Mesothelial cell of epicardium (in vitro differentiated cells): ENCODE results near the gene KCNK1. TPM values are rescaled to one million over a fixed set of nuclear protein-coding genes. Genes with fewer than 3 reads are reported as not detected.

Source experiments
- DNase-seq, 2 experiments: peaks; one replicate each; pipeline ENCODE4 v3.0.0; 2021; ENCODE audit warnings: low spot score in 2 of 2; ENCODE audit not compliant: unreplicated experiment in 2 of 2
- H3K27ac Mint-ChIP-seq: 2 replicates; pipeline ENCODE4 v1.8.0; 2021; ENCODE audit warnings: mixed read lengths
- H3K27me3 Mint-ChIP-seq: 2 replicates; pipeline ENCODE4 v1.8.0; 2021; ENCODE audit warnings: low read depth, mixed read lengths
- H3K36me3 Mint-ChIP-seq: 2 replicates; pipeline ENCODE4 v1.8.0; 2021; ENCODE audit warnings: mixed read lengths
- H3K4me1 Mint-ChIP-seq: 2 replicates; pipeline ENCODE4 v1.8.0; 2021; ENCODE audit warnings: mixed read lengths
- H3K4me3 Mint-ChIP-seq: 2 replicates; pipeline ENCODE4 v1.8.0; 2021; ENCODE audit warnings: mild to moderate bottlenecking, moderate library complexity, mixed read lengths
- H3K9me3 Mint-ChIP-seq: 2 replicates; pipeline ENCODE4 v1.8.0; 2021; ENCODE audit warnings: mixed read lengths
- CTCF ChIP-seq: fragments of 200-600 bp; sonication (generic); IDR thresholded peaks from one replicate; pipeline ENCODE4 v1.5.0; 2021; ENCODE audit warnings: antibody characterized with exemption; ENCODE audit not compliant: unreplicated experiment
- total RNA-seq: library from RNA; stranded (reverse); gene quantifications from 3 replicates; pipeline ENCODE4 v1.2.1, GENCODE V29; 2021

KCNK1 gene
- total RNA-seq, 1 donor from 2014 or later, result 14.6 TPM

DNA sequence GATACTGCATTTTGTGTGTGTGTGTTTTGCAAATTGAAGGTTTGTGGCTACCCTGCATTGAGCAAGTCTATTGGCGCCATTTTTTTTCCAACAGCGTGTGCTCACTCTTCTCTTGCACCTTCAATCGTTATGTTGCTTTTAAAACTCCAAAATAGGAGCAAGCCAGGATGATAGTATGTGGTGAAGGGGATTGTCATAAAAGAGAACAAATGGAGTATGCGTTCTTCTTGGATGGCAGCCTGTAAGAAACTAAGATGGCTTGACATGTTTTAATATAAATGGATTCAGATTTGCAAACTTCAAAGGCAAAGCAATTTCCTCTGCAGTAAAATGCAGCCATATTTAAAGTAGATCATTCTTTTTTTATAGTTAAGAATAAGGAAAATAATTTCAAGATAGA, 43.2 kb upstream of the KCNK1 start:
- H3K4me3 Mint-ChIP-seq, result no peak overlapping the region
- H3K9me3 Mint-ChIP-seq, result peaks cover 7% of the 10 kb centered on the region
- H3K4me1 Mint-ChIP-seq, result peaks cover 24% of the 10 kb centered on the region
- no peak overlapping the region for H3K27ac Mint-ChIP-seq
- H3K36me3 Mint-ChIP-seq, result no peaks in the 10 kb centered on the region
- no peak for TF ChIP-seq CTCF
- no peak for DNase-seq
- peaks cover 31% of the 10 kb centered on the region for H3K27me3 Mint-ChIP-seq

DNA sequence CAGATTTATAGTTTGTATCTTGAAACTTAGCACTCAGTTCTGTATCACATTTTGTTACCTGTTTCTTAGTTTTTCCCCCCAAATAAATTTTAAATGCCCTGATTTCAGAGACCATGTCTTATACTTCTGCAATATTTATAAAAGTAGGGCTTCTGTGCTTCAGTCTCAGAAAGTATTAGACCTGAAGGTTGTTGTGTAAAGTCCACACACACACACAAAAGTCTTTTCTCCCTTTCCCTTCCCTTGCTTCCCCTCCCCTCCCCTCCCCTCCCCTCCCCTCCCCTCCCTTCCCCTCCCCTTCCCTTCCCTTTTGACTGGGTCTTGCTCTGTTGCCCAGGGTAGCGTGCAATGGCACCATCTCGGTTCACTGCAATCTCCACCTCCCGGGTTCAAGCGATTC, 41.0 kb upstream of the KCNK1 start:
- no peak for DNase-seq
- TF ChIP-seq CTCF, result no peak
- no peaks in the 10 kb centered on the region for H3K9me3 Mint-ChIP-seq
- no peak overlapping the region for H3K4me3 Mint-ChIP-seq
- peaks cover 24% of the 10 kb centered on the region for H3K4me1 Mint-ChIP-seq
- no peaks in the 10 kb centered on the region for H3K36me3 Mint-ChIP-seq
- no peak overlapping the region for H3K27ac Mint-ChIP-seq
- peaks cover 34% of the 10 kb centered on the region for H3K27me3 Mint-ChIP-seq

GRCh38 chr1:233575450-233575849, 38.5 kb upstream of the KCNK1 start:
- H3K4me1 Mint-ChIP-seq, result peaks cover 13% of the 10 kb centered on the region
- peaks cover 8% of the 10 kb centered on the region for H3K9me3 Mint-ChIP-seq
- H3K27ac Mint-ChIP-seq, result no peak overlapping the region
- DNase-seq, result no peak
- H3K27me3 Mint-ChIP-seq, result peaks cover 32% of the 10 kb centered on the region
- H3K4me3 Mint-ChIP-seq, result no peak overlapping the region
- no peaks in the 10 kb centered on the region for H3K36me3 Mint-ChIP-seq
- TF ChIP-seq CTCF, result no peak

DNA sequence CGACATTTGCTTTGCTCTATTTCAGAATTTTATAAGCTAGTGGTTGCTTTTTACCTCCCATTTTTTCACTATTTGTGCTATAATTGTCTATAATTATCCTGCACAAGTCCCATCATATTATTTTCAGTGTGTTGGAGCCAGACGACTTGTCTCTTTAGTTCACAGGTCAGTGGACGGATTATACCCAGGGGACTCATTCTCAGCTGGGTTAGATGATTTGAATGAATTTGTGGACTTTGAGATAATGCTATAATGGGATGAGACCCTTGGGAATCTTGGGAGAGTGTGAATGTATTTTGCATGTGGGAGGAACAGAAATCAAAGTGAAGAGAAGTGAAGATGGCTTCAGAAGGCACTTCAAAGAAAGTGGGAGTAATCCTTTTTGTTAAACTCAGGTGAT, 31.5 kb upstream of the KCNK1 start:
- no peak overlapping the region for H3K27ac Mint-ChIP-seq
- DNase-seq, result no peak
- no peak for TF ChIP-seq CTCF
- peaks cover 10% of the 10 kb centered on the region for H3K27me3 Mint-ChIP-seq
- H3K4me1 Mint-ChIP-seq, result no peaks in the 10 kb centered on the region
- H3K9me3 Mint-ChIP-seq, result peaks cover 18% of the 10 kb centered on the region
- no peaks in the 10 kb centered on the region for H3K36me3 Mint-ChIP-seq
- H3K4me3 Mint-ChIP-seq, result no peak overlapping the region

- no peak overlapping the region for H3K4me3 Mint-ChIP-seq
- H3K27me3 Mint-ChIP-seq, result peaks cover 18% of the 10 kb centered on the region
- no peaks in the 10 kb centered on the region for H3K36me3 Mint-ChIP-seq
- H3K27ac Mint-ChIP-seq, result no peak overlapping the region
- H3K4me1 Mint-ChIP-seq, result peaks cover 6% of the 10 kb centered on the region
- no peak for TF ChIP-seq CTCF
- peaks cover 14% of the 10 kb centered on the region for H3K9me3 Mint-ChIP-seq
- no peak for DNase-seq
Observed at GRCh38 chr1:233584376-233584775, 29.5 kb upstream of the KCNK1 start.

DNA sequence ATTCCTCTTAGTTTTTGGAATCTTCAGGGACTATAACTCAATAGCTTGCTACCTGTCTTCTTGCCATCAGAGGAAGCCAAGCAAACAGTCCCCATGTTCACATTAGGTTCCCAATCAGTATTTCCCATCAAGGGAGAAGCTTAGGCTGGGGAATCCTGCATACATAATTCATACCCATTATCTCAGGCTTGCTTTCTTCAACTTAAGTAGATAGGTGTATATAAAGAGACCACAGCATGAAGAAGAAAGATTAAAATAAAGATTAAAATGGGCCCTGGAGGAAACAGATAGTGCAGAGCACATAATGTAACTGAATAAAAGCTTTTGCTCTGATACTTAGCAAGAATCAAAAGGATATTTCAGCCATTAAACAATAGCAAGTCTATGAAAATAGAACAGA, 29.0 kb upstream of the KCNK1 start:
- H3K4me3 Mint-ChIP-seq, result no peak overlapping the region
- H3K36me3 Mint-ChIP-seq, result no peaks in the 10 kb centered on the region
- TF ChIP-seq CTCF, result no peak
- H3K27me3 Mint-ChIP-seq, result peaks cover 17% of the 10 kb centered on the region
- no peak overlapping the region for H3K27ac Mint-ChIP-seq
- peaks cover 10% of the 10 kb centered on the region for H3K9me3 Mint-ChIP-seq
- DNase-seq, result no peak
- H3K4me1 Mint-ChIP-seq, result peaks cover 6% of the 10 kb centered on the region
